Measurements from ENCODE around the gene FTCDNL1. TPM values are rescaled to one million over a fixed set of nuclear protein-coding genes. Genes with fewer than 3 reads are reported as not detected.

FTCDNL1 gene
- 1 to 10 TPM in 2 of 4 donors, under 1 TPM in 2; 0.11 to 1.5 (median 0.95) TPM for polyA plus RNA-seq (ENCODE audit: insufficient read length in 4 of 4)

DNA sequence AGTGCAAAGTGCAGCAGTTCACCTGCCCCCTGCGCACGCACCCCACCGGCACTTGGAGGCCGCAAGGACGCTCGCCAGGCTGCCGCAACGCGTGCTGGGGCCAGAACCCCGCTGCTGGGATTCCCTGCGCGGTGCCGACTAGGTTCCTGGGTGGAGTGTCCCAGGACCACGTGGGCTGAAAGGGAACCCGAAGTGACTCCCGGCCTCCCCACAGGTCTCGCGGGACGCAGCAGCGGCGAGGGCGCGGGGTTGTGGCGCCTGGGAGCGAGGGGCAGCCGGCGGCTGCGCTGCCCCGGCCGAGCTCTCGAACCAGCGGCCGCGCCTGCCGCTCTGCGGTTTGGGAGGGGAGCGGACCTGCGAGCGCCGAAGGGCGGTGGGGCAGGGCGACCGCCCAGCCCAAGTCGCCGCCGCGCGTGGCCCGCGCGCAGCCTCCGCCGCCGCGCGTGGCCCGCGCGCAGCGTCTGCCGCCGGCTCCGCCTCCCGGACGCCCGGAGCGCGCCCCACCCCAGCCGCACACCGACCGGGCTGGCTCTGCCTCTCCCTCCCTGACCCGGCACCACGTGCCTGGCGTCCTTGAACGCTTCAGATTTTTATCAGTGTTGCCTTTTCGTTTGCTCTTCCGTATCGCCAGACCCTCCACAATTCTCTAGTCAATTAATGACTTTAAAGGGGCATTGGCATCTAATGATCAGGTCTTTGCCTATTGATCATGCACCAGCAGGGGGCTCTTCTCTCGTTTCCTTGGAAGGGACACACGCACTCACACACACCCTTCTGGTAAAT, at the start of gene FTCDNL1:
Gene FTCDNL1 (minus strand): TSS at position 475 of the 783 bp plus-strand sequence. CDS start 2,230 bp downstream, outside the sequence.
- peak in 2 of 4 donors; percentile 15 to 29 for DNase-seq (ENCODE audit: low read depth in 4 of 4, low spot score in 3 of 4)

DNA sequence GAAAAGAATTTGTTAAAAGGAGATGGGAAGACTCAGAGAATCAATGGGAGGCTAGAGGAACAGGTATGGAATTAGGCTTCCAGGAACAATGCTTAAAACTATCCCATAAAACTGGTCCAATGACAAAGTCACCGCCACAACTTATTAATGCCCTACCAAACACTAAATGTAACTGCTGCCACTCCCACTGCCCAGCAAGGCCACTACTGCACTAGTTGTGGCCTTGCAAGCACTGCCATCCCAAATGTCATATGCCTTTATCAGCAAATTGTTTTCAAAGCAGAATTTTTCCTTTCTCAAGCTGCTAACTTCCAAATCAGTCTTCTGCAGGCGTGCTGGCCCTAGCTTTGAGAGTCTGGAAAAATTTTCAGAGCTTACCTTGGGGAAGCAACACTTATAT, 45.6 kb upstream of the FTCDNL1 start:
- no peak for DNase-seq (ENCODE audit: low read depth in 4 of 4, low spot score in 3 of 4)

DNA sequence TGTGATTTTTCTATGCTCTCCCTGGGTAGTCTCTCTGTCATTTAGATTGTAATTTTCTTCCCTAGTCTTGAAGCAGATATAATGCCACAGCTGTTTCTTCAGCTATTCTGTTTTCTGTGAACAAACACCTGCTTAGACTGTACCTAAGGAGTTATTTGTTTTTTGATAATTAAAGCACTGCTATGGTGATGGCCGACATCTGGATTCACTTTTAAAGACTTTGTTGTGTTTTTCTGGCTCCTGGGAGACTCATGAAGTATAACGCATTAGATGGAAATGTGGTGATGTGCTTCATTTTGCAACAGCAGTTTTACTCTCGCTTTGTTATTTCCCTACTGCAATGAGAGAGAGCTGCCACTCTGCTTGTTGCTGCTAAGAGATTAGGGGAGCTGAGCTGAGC, 44.4 kb upstream of the FTCDNL1 start:
- no peak for DNase-seq (ENCODE audit: low read depth in 4 of 4, low spot score in 3 of 4)

DNA sequence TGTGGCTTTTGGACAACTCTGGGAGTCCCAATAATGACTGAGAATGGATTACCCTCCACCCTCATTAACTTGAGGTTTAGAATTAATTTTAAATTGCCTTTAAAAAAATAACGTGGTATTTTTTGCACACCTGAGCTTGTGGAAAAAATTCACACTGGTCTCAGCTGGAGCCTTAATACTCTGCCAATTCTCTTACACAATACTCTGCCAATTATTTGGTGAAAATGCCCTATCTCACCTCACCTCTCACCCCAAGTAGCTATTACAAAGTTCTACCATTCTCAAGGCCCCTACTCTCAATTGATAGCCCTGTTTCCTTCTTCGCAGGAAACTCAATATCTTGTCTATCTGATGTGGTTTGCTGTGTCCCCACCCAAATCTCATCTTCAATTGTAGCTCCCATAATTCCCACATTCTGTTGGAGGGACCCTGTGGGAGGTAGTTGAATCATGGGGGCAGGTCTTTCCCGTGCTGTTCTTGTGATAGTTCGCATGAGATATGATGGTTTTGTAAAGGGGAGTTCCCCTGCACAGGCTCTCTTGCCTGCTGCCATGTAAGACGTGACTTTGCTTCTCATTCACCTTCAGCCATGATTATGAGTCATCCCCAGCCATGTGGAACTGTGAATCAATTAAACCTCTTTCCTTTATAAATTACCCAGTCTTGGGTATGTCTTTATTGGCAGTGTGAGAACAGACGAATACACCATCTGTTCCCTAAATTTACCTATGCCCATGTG, 32.7 kb upstream of the FTCDNL1 start:
- no peak for DNase-seq (ENCODE audit: low read depth in 4 of 4, low spot score in 3 of 4)

DNA sequence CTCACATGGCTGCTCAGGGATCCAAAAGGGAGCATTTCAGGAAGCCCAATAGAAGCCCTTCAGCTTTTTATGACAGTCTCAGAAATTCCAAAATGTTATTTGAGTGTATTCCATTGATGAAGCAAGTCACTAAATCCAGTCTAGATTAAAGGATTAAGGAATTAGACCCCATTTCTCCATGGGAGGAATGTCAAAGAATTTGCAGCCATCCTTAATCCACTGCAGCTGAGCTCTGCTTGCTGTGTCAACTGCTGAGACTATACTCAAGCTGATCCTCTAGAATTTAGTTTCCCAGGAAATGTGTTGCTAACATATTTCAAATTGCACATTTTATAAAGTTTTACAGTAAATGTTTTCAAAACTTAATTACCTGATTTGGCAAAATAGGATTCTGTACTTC, 31.7 kb upstream of the FTCDNL1 start:
- no peak for DNase-seq (ENCODE audit: low read depth in 4 of 4, low spot score in 3 of 4)

DNA sequence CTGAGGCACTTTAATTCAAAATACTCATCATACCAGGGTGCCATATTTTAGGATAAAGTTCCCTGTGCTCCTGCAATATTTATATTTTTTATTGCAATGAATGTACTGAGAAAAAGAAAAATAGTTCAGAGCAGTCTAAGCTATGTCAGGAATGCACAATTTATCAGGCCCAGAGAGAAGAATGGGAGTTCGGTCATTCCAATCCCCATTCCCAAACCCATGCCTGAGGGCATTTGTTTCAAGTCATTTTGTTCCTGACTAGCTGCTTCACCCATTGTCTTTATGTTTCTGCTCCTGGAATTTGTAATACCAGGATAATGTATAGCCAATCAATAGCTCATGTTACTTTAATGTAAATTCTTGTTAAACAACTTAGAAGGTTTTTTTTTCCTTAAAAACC, 24.4 kb upstream of the FTCDNL1 start:
- no peak for DNase-seq (ENCODE audit: low read depth in 4 of 4, low spot score in 3 of 4)

DNA sequence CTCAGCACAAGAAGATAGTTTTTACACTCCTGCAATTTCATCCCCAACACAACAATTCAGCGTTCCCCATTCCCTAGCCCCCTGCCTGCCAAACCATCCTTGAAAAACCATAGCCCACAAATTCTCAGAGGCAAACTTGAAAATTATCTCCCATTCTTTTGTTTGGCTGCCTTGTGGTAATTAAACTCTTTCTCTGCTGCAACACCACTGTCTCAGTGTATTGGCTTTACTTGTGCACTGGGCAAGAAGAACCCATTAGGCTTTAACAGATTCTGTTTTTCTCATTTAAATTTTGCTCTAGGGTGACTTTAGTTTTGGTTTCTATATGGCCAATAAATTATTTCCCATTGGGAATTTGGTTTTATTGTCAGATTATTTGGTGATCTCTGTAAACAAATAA, 23.2 kb upstream of the FTCDNL1 start:
- DNase-seq (ENCODE audit: low read depth in 4 of 4, low spot score in 3 of 4): no peak

DNA sequence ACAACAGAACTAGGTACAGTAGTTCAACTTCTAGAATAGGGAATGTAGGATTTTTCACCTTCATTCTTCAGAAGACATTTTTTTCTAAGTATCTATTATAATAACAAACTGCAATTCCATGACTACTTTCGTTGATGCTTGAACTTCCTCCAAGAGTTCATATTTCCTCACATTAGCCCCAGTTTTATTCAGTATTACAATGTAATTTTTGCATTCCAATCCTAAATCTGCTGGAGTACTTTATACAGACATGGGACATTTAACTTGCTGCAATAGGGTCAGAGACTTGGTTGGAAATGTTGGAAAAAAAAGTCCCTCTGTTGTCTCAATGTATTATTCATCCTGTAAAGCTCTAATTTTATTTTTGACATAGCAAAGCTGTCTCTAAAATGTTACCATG, 19.6 kb upstream of the FTCDNL1 start:
- DNase-seq (ENCODE audit: low read depth in 4 of 4, low spot score in 3 of 4): no peak

DNA sequence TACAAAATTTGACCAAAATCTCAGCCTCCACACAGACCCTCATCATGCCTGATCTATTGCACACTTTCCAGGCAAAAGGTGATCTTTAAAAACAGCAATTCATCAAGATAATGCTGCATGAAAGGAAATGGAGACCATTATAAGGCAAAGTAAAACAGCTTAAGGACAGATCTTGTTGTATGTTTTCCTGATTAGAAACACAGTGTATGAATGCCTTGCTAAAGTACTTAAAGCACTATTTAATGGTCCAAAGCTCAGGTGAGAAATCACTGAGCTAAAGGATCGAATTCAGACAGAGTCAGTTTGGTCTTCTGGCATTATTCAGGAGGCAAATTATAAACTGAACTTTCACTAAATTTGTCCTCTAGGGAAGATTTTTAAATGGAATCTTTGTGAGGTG, 18.7 kb upstream of the FTCDNL1 start:
- DNase-seq (ENCODE audit: low read depth in 4 of 4, low spot score in 3 of 4): no peak

DNA sequence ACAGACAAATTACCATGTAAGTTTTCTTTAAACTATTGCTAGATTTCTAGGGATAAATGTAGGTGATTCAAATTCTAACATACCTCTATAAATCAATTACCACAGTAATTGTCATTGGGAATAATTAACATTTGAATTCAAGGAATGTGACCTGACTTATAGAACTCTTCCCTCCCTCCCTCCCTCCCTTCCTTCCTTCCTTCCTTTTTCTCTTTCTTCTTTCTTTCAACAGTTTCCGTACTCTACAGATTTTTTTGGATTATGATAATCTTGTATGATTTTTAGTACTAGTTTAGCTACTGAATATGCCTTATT, 18.2 kb upstream of the FTCDNL1 start:
- no peak for DNase-seq (ENCODE audit: low read depth in 4 of 4, low spot score in 3 of 4)

DNA sequence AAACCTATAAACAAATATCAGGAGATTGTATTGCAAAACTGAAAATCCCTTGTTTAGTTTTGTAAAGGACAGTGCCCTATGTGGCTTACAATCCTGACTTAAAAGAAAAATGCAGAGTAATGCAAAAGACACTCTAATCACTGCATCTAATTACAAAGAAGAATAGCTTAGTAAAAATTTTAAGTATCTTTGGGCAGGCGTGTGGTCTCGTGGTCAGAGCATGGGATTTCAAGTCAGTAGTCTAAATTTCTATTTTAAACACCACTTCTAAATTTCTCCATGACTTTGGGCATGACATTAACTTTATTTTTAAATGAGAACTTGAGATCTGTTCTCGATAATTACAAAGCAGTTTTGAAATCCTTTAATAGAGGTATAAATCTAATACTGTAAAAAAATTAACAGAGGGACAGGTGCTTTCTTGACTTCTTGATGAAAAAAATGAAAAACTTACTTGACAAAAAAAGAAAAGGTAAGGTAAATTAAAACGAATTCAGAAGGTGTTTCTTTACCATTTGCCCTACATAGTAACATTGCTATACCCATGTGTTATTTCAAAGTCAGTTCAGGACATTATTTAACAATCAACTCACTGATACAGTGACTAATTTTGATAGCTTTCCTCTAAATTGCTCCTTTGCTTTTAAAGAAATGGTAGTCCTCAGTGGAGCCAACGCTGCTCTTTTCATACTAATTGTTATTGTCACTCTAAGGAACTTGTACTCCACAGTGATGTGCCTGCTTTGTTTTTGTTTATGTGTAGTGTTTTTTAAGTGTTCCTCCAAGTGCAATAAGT, 17.6 kb upstream of the FTCDNL1 start:
- DNase-seq (ENCODE audit: low read depth in 4 of 4, low spot score in 3 of 4): no peak

DNA sequence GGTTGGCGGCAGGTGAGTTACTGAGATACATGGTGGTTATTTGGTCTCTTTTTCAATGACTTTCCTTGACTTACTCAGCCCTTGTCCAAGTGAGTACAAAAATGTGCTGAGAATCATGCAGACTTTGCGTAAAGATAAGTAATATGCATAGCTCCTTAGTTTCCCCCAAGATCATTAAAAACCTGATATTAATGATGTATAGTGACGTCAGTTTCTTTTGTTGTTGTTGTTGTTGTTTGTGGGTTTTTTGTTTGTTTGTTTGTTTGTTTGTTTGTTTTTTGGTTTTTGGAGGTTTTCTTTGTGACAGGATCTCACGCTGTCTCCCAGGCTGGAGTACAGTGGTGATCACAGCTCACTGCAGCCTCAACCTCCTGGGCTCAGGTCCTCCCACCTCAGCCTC, 14.9 kb upstream of the FTCDNL1 start:
- DNase-seq (ENCODE audit: low read depth in 4 of 4, low spot score in 3 of 4): no peak

DNA sequence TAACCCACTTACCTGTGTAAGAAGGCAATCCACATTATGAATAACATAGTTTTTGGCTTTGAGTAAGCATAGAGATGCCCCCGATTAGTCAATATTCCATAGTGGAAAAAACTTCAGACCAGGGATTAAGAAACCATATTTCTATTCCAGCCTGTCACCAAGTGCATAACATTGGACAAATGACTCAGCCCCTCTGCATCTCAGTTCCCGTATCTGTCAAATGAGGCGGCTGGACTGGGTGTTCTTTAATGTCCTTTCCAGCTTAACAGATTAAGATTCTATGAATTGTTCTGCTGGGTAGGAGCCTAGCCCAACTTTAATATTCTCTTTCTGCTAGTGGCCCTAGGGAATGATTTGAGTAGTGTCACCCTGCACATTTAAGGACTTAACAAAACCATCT, 11.8 kb upstream of the FTCDNL1 start:
- DNase-seq (ENCODE audit: low read depth in 4 of 4, low spot score in 3 of 4): no peak

DNA sequence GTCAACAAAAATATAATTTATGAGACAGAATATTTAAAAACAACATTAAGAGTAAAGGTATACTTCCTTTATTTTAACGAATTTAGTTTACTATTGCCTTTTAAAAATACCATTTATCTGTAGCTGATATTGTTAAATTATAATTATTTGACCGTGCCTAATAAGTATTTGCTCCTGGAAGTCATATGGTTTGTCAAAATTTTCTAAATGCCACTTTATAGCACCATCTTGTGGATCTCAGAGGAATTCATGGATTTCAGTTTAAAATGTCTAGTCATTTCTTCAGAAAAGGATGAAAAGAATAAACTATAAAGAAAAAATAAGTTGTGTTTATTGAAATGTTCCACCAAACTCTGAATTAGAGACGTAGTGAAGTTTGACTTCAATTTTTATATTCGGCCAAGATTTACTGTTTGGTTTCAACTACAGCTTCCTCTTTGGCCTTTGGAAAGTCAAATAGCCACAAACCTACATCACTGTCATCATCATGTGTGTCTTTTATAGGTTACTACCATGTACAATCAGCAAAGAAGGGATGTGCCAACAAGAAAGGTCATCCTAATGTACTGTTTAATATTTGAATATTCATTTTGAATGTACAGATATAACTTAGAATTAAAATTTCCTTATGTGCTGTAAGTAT, 10.3 kb upstream of the FTCDNL1 start:
- no peak for DNase-seq (ENCODE audit: low read depth in 4 of 4, low spot score in 3 of 4)

DNA sequence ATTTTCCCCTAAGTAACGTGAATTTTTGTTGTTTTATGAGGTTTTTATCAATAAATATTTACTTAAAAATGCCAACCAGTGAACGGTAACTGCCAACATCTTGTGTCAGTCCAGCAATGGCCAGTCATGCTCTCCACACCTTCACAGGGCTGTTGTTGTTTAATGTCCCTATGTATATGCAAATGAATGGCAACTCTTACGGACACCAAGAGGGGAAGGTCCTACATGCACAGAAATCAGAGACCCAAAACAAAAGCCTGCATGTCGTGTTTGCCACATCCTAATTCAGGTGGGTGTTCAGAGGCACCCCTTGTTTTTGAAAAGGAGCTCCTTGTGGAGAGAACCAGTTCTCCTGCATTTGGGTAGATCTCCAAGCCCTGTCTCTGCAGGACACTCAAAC, 4.8 kb upstream of the FTCDNL1 start:
- no peak for DNase-seq (ENCODE audit: low read depth in 4 of 4, low spot score in 3 of 4)

DNA sequence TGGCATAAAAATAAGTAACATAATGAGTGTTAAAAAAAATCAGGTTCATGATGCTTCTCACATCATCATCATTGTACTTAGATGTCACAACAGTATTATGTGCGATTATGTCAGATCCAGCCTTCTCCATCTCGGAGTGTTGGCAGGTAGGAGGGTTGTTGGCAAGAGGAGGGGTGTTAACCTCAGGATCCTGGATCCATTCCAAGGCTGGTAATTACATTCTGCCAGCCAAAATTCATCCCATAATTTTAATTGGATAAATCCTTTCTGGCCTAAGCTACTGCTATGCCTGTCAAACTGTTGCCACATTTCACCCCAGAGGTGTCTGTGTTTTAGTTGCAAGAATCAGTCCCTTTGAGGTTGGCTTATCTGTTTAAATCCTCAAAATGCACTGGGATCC, 891 bp upstream of the FTCDNL1 start:
- no peak for DNase-seq (ENCODE audit: low read depth in 4 of 4, low spot score in 3 of 4)

DNA sequence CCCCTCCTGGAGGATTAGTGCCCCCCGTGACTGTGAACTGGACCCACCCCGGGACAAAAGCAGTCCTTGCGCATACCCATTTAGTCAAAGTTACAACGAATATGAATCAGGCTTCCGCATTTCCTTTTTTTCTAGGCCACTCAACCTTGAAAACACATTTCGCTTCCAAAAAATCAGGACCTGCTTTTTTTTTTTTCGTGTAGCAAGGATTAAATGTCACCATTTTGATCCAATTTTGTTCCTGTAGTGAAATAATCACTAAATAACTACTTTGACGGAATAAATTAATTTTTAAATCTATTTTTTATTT, 464 bp upstream of the FTCDNL1 start:
- DNase-seq (ENCODE audit: low read depth in 4 of 4, low spot score in 3 of 4): peak in 1 of 4 donors; percentile 6

DNA sequence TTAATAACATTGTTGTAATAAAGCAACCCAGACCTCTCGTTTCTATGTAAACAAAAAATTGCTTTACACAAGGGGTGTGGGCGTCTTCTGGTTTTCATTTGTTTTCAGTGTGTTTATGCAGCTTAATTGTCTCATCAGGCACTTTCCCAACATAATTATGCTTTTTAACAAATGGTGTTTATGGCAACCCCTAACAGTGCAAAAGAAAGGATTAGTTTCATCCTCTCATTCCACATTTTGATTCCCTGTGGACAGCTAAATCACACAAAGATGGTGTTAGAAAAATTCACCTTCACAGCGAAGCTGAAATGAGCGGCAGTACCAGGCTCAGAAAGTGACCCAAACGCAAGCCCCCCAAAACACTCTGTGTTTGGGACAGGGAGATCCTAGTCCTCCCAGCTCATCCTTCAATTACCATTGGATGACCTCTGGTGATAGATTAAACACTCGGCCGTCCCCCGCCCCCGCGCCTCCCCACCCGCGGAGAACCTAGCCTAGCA, 724 bp downstream of the FTCDNL1 start:
- DNase-seq (ENCODE audit: low read depth in 4 of 4, low spot score in 3 of 4): no peak

DNA sequence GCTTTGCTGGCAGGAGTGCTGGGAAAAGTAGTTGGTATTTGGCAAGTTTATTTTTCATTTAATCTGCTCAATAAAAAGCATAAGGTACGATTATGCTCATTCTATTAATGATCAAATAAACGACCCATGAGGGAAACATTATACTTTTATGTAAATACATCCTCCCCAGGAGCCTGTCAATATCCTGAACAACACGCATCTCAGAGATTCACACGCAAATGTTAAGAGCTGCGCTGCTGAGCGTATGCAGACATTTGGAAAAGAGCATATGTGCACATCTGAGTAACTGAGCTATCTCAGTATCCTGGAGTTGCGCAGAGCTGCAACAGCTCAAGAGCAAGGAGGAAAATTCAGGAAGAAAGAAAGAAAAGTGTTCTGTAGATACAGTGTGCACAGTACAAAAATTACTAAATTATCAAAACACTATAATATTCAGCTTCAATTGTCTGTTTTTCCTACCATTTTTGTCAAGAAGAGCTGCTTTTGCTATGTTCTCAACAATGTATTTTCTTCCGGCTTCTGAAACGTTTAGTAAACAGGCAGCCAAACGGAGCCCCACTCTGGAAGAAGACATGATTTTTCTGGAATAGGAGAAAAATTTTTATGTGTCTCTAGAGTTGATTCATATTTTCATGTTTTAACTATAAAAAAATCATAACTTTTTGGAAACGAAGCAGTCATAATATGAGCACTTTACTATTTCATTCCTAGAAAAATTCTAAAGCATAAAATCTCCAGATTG, 2.4 kb downstream of the FTCDNL1 start:
- no peak for DNase-seq (ENCODE audit: low read depth in 4 of 4, low spot score in 3 of 4)

DNA sequence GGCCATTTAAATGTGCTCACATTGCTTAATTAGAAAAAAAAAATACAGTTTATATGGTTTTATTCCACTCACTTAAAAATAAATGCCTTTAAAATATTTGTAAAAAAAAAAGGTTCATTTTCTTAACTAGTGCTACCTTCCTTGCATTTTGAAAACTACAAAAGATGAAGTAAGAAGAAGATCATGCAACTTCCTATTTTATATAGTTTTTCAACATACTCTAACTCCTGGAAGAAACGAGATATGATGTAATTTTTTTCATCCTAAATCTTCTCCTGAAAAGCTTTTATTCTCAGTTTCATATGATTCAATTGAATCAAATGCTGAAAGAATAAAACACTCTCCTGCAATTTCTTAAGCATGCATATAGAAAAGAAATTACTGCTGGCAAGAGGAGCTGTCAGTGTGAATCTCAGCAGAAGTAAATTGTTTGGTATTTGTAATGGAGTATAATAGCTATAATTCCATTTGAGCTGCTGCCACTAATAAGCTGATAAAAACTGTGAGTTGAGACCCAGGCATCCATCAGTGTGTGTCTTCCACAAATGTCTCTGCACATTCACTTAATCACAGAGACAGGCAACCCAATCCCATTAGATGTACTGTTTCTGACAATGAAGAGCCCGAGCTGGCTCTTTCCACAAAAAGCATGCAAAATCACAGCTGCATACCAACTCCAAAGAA, 3.7 kb downstream of the FTCDNL1 start:
- no peak for DNase-seq (ENCODE audit: low read depth in 4 of 4, low spot score in 3 of 4)

All from left renal pelvis (tissue), 4 donors.